Stimulated activated CD4-positive, alpha-beta T cell treated with anti-CD3 and anti-CD28 coated beads, Interleukin-4, amount 100 ng/mL, for 24 hours (primary cell): ENCODE results near the gene CFL1.

Experiments
- DNase-seq: peaks from one replicate; pipeline ENCODE4 v3.0.0-alpha.2; 2020

Gene CFL1

GRCh38 chr11:65887723-65888162, 29.8 kb upstream of the CFL1 start:
- peak; percentile 36 for DNase-seq

- DNase-seq: no peak
These were observed 29.1 kb upstream of the CFL1 start for GRCh38 chr11:65886826-65887722.

GRCh38 chr11:65885808-65886536, 28.0 kb upstream of the CFL1 start:
- DNase-seq: no peak

GRCh38 chr11:65885231-65885630, 27.3 kb upstream of the CFL1 start:
- no peak for DNase-seq

DNA sequence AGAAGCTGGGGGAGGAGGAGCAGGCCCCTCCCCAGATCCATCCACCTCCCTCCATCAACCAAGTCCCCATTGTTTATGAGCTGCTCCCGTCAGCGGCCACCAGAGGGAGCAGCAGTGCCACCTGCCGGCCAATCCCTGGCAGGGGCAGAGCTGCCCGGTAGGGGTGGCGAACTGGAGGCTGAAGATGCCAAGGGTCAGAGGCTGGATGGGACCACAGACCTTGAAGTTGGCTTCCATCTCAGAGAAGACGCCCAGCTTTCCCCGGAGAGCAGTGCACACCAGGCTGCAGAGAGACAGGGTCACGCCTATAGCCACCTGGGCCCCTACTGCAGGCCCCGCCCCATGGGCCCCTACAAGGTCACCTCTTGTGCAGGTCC, 26.7 kb upstream of the CFL1 start:
- peak; percentile 82 for DNase-seq

- no peak for DNase-seq
These were observed 26.1 kb upstream of the CFL1 start for GRCh38 chr11:65883786-65884715.

GRCh38 chr11:65883058-65883761, 25.2 kb upstream of the CFL1 start:
- DNase-seq: no peak

DNA sequence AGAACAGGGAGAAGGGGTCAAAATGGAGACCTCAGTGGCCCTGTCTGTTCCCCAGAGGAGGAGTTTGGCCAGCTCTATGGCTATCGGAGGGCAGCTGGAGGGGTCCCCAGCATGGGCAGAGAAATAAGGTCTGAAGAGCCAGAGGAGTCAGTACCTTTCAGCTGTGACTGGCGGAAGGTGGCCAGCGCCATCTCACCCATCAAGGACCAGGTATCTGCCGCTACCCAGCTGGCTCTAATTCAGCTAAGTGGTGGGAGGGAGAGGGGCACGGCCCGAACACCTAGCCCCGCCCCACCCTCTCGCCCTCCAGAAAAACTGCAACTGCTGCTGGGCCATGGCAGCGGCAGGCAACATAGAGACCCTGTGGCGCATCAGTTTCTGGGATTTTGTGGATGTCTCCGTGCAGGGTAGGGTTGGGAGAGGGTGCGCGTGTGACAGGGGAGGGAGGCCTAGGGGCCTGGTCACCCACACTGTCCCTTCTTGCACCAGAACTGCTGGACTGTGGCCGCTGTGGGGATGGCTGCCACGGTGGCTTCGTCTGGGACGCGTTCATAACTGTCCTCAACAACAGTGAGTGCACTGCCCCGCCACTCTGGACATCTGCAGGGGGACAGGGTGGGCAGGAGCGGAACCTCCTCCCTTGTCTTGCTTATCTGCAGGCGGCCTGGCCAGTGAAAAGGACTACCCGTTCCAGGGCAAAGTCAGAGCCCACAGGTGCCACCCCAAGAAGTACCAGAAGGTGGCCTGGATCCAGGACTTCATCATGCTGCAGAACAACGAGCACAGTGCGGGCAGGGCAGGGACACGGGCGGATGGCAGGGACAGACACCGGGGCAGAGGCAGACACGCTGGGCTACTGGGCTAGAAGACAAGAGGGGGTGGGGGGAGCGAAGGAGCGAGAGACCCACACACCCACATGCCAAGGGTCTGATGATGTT, 24.4 kb upstream of the CFL1 start:
- DNase-seq: no peak

DNA sequence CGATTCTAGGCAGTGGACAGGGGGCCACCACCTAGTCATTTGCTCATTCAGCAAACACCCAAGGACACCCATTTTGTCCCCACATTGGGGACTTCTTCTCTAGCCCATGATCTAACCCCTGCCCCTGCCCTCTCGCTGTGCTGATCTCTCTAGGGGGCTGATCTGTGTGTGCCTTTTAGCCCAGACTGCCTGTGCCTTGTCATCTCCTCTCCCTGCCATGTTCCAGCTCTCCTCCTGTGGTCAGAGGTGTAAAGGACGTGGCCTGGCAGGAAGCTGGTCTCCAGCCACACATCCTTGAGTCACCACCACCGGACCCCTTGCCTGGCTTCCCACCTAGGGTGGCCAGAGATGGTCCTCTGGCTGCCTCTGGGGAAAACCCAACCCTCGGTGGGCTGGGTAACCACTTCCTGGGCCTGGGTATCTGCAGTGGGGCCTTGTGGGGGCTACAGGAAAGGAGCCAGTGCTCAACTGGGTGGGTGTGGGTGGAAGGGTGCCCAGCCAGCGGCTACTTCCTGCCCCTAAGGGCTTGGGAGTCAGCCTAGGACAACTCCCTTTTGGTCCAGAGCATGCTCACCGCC, 23.0 kb upstream of the CFL1 start:
- no peak for DNase-seq

DNA sequence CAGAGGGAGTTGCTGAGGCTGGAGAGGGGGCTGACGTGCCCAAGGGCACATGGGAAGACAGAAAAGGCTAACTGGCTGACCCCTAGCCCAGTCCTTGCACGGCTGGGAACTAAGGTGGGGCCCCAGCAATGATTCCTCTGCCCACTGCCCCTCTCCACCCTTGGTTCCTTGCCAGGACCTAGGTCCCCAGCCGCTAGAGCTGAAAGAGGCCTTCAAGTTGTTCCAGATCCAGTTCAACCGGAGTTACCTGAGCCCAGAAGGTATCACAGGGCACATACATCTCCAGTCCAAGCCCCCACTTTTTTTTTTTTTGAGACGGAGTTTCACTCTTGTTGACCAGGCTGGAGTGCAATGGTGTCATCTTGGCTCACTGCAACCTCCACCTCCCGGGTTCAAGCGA, 22.0 kb upstream of the CFL1 start:
- no peak for DNase-seq

DNA sequence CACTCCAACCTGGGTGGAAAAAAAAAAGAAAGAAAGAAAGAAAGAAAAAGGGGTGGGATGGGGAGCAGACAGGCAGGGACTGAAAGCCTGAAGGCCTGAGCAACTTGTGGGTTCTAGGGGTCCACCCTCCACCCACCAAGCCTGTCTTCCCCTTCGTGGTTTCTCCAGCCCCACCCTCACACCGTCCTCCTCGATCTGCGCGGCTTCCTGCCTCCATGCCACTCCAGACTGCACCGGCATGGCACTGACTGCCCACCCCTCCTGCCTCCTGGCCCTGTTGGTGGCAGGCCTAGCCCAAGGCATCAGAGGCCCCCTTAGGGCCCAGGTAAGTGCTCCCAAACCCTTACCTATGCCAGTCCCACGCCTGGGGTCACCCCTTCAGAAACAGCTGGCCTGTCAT, 21.6 kb upstream of the CFL1 start, which contains the start of gene CTSW:
TSS of gene CTSW (plus strand) at position 221 of the 400 bp plus-strand sequence. CDS start at position 239, 18 bp downstream.
- DNase-seq: no peak

- peak; percentile 95 for DNase-seq
These were observed 15.6 kb upstream of the CFL1 start for GRCh38 chr11:65873318-65874156.

- DNase-seq: no peak
These were observed 14.8 kb upstream of the CFL1 start, which contains the start of gene EFEMP2 for GRCh38 chr11:65872586-65873317. Gene EFEMP2 (minus strand): TSS chr11:65872800. CDS start chr11:65872354, 446 bp downstream.

DNA sequence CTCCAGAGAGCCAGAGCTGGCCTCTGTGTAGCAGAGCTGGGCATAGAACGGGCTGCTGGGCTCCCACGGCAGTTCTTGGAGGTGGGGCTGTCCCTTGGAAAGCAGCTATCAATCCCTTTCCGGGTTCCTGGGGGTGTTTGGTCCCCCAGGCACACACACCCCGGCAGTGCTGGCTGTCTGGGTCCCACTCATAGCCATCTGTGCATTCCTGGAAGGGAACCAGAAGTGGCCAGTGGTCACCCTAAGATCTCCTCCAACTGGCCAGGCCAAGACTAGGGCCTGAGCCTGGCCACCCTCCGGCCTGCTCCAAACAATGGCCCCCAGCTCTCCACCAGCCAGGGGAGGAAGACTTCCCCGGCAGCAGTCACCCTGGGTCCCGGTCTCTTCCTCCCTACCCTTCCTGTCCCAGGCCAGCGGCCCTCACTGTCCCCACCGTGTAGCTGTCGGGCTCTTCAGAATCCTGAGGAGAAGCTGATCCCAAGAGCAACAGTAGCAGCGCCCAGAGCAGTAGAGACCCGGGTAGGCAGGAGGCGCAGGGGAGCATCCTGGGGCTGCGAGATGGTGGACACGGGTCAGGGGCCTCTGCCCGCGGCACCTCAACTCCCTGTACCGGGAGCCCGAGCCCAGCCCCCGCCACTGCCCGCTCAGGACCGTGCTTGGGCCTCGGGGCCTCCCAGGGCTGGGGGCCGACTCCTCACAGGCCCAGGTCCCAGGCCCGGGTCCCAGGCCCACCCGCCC, 14.0 kb upstream of the CFL1 start:
- DNase-seq: no peak

DNA sequence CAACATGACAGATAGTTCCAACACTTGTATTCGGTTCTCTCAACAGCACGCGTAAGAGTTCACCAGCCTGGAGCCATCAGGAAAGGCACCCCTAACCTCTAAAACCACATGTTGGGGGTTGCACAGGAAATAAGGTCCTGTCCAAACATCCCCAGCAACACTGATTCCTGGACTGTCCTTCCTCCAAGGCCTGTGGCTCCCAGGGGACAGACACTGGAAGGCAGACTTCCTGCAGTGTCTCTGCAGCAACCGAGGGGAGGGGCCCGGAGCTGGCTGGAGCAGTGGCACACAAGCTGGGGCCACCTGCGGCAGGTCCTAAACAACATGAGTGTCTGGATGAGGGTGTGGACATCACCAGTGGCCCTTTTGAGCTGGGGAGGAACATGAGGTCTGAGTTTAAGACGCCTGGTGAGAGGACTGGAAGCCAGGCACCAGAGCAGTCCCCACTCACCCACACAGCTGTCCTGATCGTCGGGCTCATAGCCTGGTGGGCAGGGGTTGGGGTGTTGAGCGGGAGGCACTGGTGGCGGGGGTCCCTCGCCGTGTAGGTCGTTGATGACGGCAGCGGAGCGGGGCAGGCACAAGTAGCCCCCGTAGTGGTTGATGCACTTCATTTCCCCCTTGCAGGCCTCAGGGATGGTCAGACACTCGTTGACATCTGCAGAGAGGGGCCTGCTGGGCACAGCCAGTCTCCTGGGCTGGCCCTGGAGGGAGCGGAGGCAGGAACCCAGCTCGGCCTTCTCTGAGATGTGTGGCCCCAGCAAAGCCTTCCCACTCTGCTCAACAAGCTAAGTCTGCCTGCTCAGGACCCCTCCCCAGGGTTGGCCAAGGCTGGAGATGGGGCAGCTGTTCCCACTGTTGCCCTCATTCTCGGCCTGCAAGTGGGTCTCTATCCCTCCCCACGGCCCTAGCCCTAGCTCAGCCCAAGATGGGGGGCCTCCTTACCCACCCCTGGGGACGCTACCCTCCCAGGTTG, 13.0 kb upstream of the CFL1 start:
- no peak for DNase-seq

- no peak for DNase-seq
These were observed 12.3 kb upstream of the CFL1 start for GRCh38 chr11:65870307-65870658.
